ENCODE measurements around the gene HDDC3.

DNA sequence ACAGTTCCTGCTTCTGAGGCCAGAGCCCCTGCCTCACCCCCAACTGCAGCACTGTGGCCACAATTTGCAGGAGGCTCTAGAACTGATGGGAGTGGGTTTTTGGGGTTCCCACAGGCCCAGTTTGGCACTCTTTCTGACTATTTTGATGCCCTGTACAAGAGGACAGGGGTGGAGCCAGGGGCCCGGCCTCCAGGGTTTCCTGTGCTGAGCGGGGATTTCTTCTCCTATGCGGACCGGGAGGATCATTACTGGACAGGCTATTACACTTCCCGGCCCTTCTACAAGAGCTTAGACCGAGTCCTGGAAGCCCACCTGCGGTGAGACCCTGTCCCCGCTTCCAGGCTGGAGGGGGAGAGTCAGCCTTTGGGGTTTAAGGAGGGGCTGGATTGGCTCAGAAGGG, 22.4 kb downstream of the HDDC3 start:
- TF ChIP-seq POLR2A (IDR thresholded peaks at IDR 0.05; ENCODE audit: low read depth, low read length) (no peak), TAF1 (IDR thresholded peaks at IDR 0.05; ENCODE audit: borderline replicate concordance, low read depth, low read length) (no peak)

All from GM12892 (cell line).